PC-9 (cell line): ENCODE measurements around the gene HEG1.

ENCODE experiments used
- EZH2 ChIP-seq: fragments of 200-600 bp; sonication (generic); IDR thresholded peaks from 2 replicates; pipeline ENCODE4 v1.8.0; 2017; ENCODE audit warnings: antibody characterized with exemption, low read depth
- TF ChIP-seq, protein P1 (sequence below): fragments of 200-600 bp; sonication (generic); conservative IDR thresholded peaks from 2 replicates; pipeline ENCODE4 v1.6.1; 2017; ENCODE audit warnings: mixed run types, antibody characterized with exemption, mild to moderate bottlenecking, moderate library complexity

- TF ChIP-seq, protein P1, sequence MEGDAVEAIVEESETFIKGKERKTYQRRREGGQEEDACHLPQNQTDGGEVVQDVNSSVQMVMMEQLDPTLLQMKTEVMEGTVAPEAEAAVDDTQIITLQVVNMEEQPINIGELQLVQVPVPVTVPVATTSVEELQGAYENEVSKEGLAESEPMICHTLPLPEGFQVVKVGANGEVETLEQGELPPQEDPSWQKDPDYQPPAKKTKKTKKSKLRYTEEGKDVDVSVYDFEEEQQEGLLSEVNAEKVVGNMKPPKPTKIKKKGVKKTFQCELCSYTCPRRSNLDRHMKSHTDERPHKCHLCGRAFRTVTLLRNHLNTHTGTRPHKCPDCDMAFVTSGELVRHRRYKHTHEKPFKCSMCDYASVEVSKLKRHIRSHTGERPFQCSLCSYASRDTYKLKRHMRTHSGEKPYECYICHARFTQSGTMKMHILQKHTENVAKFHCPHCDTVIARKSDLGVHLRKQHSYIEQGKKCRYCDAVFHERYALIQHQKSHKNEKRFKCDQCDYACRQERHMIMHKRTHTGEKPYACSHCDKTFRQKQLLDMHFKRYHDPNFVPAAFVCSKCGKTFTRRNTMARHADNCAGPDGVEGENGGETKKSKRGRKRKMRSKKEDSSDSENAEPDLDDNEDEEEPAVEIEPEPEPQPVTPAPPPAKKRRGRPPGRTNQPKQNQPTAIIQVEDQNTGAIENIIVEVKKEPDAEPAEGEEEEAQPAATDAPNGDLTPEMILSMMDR: no peak
- TF ChIP-seq EZH2: no peak
Observed at GRCh38 chr3:124941771-124942170, 114.0 kb downstream of the HEG1 start.
